T47D (cell line): ENCODE data around the gene ZNRF4.
A peak's percentile ranks its signal among the peaks of the same experiment; 100 is the strongest.

Experiments used
- DNase-seq, 2 experiments: peaks; one replicate each; pipeline versions ENCODE4 v3.0.0 to v3.0.0-alpha.2; 2011 to 2012; ENCODE audit warnings: low read depth in 1 of 2, low spot score in 1 of 2
- JUND ChIP-seq: IDR thresholded peaks from 2 replicates; pipeline ENCODE4 v1.6.1; 2012; ENCODE audit warnings: low read depth
- in situ Hi-C: cut with HindIII; loops from 2 replicates; pipeline ENCODE4 v1.10.0; 2016; ENCODE audit warnings: low sequenced_read_pairs, low pct_unique_long_range_greater_than_20kb

Gene ZNRF4

DNA sequence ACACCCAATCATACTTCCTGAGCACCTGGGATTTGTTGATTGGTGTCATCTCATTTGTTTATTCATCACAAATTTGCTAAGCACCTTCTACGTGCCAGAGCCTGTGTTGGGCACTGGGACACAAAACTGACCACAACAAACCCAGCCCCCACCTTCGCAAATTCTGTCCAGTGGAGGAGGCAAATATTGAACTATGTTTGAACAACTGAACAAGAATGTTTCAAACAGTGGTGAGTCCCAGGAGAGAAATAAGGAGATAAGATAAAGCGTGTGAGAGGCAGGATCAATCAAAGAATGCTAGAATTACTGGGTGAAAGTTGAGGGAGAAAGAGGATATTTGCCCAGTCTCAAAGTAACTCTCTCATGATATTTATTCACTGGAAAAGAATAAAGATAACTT lies 8.7 kb downstream of the ZNRF4 start:
- no peak for DNase-seq
- in situ Hi-C loops = no loop called here
- TF ChIP-seq JUND = no peak

GRCh38 chr19:5466072-5466471 lies 10.9 kb downstream of the ZNRF4 start:
- in situ Hi-C loops = no loop called here
- no peak for TF ChIP-seq JUND
- no peak for DNase-seq

GRCh38 chr19:5466814-5467291 lies 11.6 kb downstream of the ZNRF4 start:
- no peak for DNase-seq
- in situ Hi-C loops = no loop called here
- TF ChIP-seq JUND = no peak

DNA sequence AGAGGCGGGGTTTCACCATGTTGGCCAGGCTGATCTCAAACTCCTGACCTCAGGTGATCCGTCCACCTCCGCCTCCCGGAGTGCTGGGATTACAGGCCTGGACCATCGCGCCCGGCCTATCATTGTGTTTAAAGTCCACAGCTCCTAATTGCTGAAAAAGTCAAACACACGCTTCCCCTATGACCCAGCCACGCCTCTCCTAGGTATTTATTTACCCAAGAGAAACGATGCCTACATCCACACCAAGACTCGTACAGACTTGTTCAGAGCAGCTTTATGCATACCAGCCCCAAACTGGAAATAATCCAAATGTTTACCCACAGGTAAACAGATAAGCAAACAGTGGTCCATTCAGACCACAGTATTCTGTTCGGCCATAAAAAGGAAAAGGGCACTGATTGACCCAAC lies 15.1 kb downstream of the ZNRF4 start:
- in situ Hi-C loops = no loop called here
- TF ChIP-seq JUND = no peak
- peak in 1 of 2 experiments; percentile 80 for DNase-seq

GRCh38 chr19:5472286-5472685 lies 17.1 kb downstream of the ZNRF4 start:
- in situ Hi-C loops = no loop called here
- DNase-seq = no peak
- TF ChIP-seq JUND = no peak

GRCh38 chr19:5473646-5474045 lies 18.4 kb downstream of the ZNRF4 start:
- in situ Hi-C loops = no loop called here
- no peak for TF ChIP-seq JUND
- DNase-seq = no peak

GRCh38 chr19:5477451-5478215 lies 22.4 kb downstream of the ZNRF4 start:
- in situ Hi-C loops = no loop called here
- DNase-seq = no peak
- TF ChIP-seq JUND = no peak

GRCh38 chr19:5478241-5478924 lies 23.2 kb downstream of the ZNRF4 start:
- DNase-seq = no peak
- no peak for TF ChIP-seq JUND
- in situ Hi-C loops = no loop called here

DNA sequence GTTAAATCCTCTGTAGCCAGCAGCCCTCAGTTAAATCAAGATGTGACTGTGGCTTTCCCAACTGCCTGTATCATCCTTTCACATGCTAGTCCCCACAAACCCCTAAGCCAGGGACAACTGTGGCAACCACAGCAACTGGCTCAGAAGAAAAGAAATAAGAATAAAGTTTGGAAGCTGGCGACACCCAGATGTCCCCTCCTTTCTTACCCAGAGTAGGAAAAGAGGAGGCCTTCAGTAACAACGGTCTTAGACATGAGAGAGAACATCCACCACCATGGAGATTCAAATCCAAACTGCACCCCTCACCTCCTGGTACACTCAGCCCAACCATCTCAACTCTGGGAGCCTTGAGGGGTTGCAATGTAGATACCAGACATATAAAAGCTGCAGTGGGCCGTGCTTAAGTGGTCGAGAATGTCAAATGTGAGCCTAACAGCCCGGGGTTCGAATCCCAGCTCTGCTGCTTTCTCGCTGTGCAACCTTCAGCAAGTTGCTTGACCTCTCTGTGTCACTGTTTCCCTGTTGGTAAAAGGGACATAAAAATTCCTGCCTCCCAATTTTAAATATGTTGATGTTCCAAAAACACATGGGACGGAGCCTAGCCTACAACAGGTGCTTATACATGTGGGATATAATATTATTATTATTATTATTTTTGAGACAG lies 23.8 kb downstream of the ZNRF4 start:
- in situ Hi-C loops = no loop called here
- no peak for TF ChIP-seq JUND
- no peak for DNase-seq

DNA sequence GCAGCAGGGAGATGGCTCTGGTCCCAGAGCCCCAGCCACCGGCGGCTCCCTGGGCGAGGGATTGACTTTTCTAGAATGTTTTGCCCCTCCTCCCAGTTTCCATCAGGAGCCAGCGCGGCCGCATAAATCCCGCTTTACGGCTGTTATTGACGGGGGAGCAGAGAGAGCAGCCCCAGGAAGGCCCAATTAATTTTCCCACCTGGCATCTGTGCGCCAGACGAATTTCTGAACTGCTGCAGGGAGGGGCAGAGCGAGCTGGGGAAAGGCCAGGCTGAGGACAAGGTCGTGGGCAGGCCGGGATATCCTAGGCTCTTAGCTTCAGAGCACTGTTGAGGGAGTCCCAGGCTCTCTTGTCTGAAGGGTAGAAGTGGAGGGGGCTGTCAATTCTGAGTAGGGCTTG lies 24.7 kb downstream of the ZNRF4 start:
- DNase-seq = no peak
- TF ChIP-seq JUND = no peak
- in situ Hi-C loops = no loop called here

GRCh38 chr19:5480427-5480836 lies 25.2 kb downstream of the ZNRF4 start:
- no peak for TF ChIP-seq JUND
- peak in 1 of 2 experiments; percentile 42 for DNase-seq
- in situ Hi-C loops = no loop called here

GRCh38 chr19:5481957-5482356 lies 26.7 kb downstream of the ZNRF4 start:
- in situ Hi-C loops = no loop called here
- DNase-seq = no peak
- TF ChIP-seq JUND = no peak
